Right ventricle myocardium superior (tissue), 1 donor: ENCODE results near the gene ENPP5. TPM values are rescaled to one million over a fixed set of nuclear protein-coding genes. Genes with fewer than 3 reads are reported as not detected.
"Not testable (repeated sequence)": the region's sequence is repeated elsewhere in the genome, so short reads cannot be mapped to it uniquely, and the experiment has no call there.

Experiments
- ATAC-seq: fragments of 200-7000 bp; cut with Tn5 transposase; one replicate; pipeline ENCODE4 v1.9.1; 2020; ENCODE audit warnings: mild to moderate bottlenecking; ENCODE audit not compliant: poor library complexity
- DNase-seq: peaks from one replicate; pipeline ENCODE4 v3.0.0-alpha.2; 2020
- intact Hi-C: fragments of 100-400 bp; cut with DNase I; formaldehyde crosslinking; loops from one replicate; pipeline ENCODE4 v1.11.2; 2022
- total RNA-seq: library from RNA; stranded (reverse); fragmentation: NEBNext Ultra II Directional; extraction: Animal tissue kit (Norgen Biotek cat#: 25700); gene quantifications from one replicate; pipeline ENCODE4 v1.2.1, GENCODE V29; 2021
- donor health status: DM: no; HTN: yes; CAD: no; lungs with severe emphysema.

Gene ENPP5
- total RNA-seq, 1 donor from 2014 or later: 3.0 TPM

DNA sequence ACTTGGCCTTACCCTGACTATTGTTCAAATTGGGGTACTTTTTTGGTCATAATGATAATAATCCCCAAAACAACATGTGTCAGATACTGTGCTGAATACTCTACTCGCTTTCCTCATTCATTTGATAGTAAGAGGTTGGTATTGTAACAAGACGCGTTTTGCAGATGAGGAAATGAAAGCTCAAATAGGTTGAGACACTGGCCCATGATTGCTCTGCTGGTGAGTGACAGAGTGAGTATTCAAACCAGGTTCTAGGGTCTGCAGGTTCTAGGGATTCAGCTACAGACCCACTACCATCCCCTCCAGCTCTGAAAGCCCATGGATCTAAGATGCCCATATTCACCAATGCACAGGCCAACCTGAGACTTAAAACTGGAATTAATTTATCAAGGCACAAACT is 42.3 kb downstream of the ENPP5 start:
- DNase-seq: no peak
- intact Hi-C loops: no loop called here
- ATAC-seq: no peak

DNA sequence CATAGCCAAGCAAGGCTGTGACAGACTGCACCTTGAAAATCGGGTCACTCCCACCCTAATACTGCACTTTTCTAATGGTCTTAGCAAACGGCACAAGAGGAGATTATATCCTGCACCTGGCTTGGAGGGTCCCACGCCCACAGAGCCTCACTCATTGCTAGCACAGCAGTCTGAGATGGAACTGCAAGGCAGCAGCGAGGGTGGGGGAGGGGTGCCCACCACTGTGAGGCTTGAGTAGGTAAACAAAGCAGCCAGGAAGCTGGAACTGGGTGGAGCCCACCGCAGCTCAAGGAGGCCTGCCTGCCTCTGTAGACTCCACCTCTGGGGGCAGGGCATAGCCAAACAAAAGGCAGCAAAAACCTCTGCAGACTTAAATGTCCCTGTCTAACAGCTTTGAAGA is 51.1 kb downstream of the ENPP5 start:
- ATAC-seq, intact Hi-C loops, DNase-seq: not testable (repeated sequence)

GRCh38 chr6:46118836-46119235 is 51.9 kb downstream of the ENPP5 start:
- ATAC-seq: no peak
- intact Hi-C loops: no loop called here
- no peak for DNase-seq

DNA sequence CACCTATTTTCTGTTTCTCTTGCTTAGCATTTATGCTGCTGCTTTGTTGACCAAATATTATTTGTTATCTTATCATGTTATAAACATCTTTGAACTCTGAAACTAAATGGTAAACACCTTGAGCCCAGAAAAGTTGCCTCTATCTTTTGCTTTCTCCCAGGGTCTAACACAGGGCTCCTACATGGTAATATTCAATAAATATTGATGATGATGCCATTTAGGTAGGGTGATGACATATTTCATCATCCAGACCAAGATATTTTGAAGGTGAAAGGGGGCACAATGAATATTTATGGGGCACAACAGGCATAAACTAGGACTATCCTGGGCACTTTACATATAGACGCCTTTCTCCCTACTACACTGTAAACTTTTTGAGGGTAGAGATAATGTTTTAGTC is 52.6 kb downstream of the ENPP5 start:
- intact Hi-C loops: no loop called here
- ATAC-seq (no peak), DNase-seq (no peak)

- ATAC-seq (no peak), DNase-seq (no peak)
- intact Hi-C loops: no loop called here
Observed at GRCh38 chr6:46116289-46116688, 54.5 kb downstream of the ENPP5 start.

DNA sequence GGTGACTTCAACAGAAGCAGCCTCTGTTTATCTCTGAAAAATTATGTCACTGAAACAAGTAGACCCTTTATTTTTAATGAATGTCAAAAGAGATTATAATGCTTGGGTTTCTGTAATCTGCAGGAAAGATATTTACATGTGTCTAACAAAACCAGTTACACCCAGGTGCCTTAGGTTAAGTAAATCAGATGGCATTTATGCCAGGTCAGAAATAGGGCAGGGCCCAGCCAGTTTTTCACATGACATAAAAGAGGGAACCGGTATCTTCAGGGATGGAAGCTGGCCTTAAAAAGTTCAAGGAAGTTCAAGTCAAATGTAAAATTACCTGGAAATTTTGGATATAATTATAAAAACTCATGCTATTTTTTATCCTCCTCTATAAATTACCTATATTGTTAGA is 55.1 kb downstream of the ENPP5 start:
- intact Hi-C loops: no loop called here
- no peak for DNase-seq
- ATAC-seq: no peak

DNA sequence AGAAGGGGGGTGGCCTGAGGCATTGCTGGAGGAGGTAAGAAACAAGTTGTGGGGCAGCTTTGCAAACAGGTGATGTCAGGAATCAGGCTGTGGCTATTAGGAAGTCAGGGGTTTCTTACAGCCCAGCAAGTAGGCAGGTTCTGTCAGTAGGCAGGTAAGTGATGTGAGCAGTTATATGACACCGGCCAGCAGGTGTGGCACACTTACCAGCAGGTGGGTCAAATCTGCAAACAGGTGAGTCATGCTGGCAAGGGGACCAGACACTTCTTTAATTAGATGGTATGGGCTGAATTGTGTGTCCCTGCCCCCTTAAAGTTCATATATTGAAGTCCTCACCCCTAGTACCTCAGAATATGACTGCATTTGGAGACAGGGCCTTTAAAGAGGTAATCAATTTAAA is 57.4 kb downstream of the ENPP5 start:
- no peak for ATAC-seq
- intact Hi-C loops: no loop called here
- DNase-seq: no peak

Other genes with a start within 250 kb of the ENPP5 start
- gene CLIC5, start 155.1 kb downstream of the ENPP5 start, total RNA-seq: 279 TPM
- 18.3 TPM for gene ENPP4, start 41.0 kb downstream of the ENPP5 start, total RNA-seq